HCT116 (cell line): ENCODE measurements around the gene DLX4. TPM values are rescaled to one million over a fixed set of nuclear protein-coding genes. Genes with fewer than 3 reads are reported as not detected.

Experiments used
- ATAC-seq: fragments of 200-7000 bp; cut with Tn5 transposase; 2 replicates; pipeline ENCODE4 v1.9.1; 2020; ENCODE audit warnings: mild to moderate bottlenecking, moderate library complexity
- BruUV-seq: library from RNA; stranded (reverse); fragments of 400-500 nt; replicated peaks from 2 replicates; lab custom pipeline; 2021; lab: Mats Ljungman, UMichigan
- CTCF ChIA-PET: fragments of 300-600 bp; sonication (Branson Sonifier 250); formaldehyde crosslinking; loops from one replicate; lab custom pipeline; 2021; ENCODE audit warnings: antibody characterized with exemption; lab: Charles Lee
- POLR2A ChIA-PET: fragments of 300-600, 350-600 bp; sonication (Branson Sonifier 250); formaldehyde crosslinking; loops from one replicate; lab custom pipeline; 2021; ENCODE audit warnings: antibody characterized with exemption; lab: Charles Lee
- RAD21 ChIA-PET, 2 experiments: fragments of 300-600 bp; sonication (Branson Sonifier 250); formaldehyde crosslinking; loops; one replicate each; lab custom pipeline; 2023; ENCODE audit warnings: low total read pairs in 2 of 2; ENCODE audit not compliant: uncharacterized antibody in 2 of 2, unreplicated experiment in 2 of 2, low non-redundant PET in 1 of 2; lab: Charles Lee
- DNase-seq: peaks from one replicate; pipeline ENCODE4 v3.0.0-alpha.2; 2010; ENCODE audit warnings: low read depth, low spot score
- H2AFZ ChIP-seq: fragments of 200-600 bp; shearing (Covaris generic), sonication (generic); 2 replicates; pipeline ENCODE4 v1.6.1; 2017; ENCODE audit warnings: low read depth, mixed run types, mixed read lengths, antibody characterized with exemption, low read length; ENCODE audit not compliant: poor library complexity, severe bottlenecking
- H3K27ac ChIP-seq: 2 replicates; pipeline ENCODE4 v1.5.1; 2012; ENCODE audit warnings: low read depth, low read length
- H3K27me3 ChIP-seq: fragments of 200-600 bp; sonication (generic); 2 replicates; pipeline ENCODE4 v1.6.1; 2016; ENCODE audit warnings: mixed run types, low read length, mixed read lengths; ENCODE audit not compliant: insufficient read depth
- H3K36me3 ChIP-seq, 2 experiments: fragments of 200-500 bp in 1 of 2; fragments of 200-600 bp in 1 of 2; sonication (Bioruptor generic) in 1 of 2; sonication (generic) in 1 of 2; 2 replicates each; pipeline versions ENCODE4 v1.5.1 to v1.6.1; 2014 to 2016; ENCODE audit warnings: low read length in 2 of 2, inconsistent platforms in 1 of 2, mixed read lengths in 1 of 2, mixed run types in 1 of 2; ENCODE audit not compliant: insufficient read depth in 2 of 2, control insufficient read depth in 1 of 2
- H3K4me1 ChIP-seq, 2 experiments: fragments of 200-600 bp in 1 of 2; sonication (generic) in 1 of 2; 2 replicates each; pipeline versions ENCODE4 v1.5.1 to v1.6.1; 2012 to 2017; ENCODE audit warnings: low read length in 2 of 2, inconsistent platforms in 1 of 2, mild to moderate bottlenecking in 1 of 2, mixed read lengths in 1 of 2, mixed run types in 1 of 2, moderate library complexity in 1 of 2; ENCODE audit not compliant: insufficient read depth in 2 of 2, control insufficient read depth in 1 of 2
- H3K4me2 ChIP-seq: fragments of 200-600 bp; sonication (generic); 2 replicates; pipeline ENCODE4 v1.6.1; 2017; ENCODE audit warnings: mixed run types, low read length, mixed read lengths
- H3K4me3 ChIP-seq, 2 experiments: fragments of 200-600 bp in 1 of 2; sonication (generic) in 1 of 2; replicated peaks in 1 of 2; 2 replicates each; pipeline ENCODE4 v1.5.1; 2011 to 2016; ENCODE audit warnings: low read length in 2 of 2, control low read depth in 1 of 2, low read depth in 1 of 2, mild to moderate bottlenecking in 1 of 2, mixed read lengths in 1 of 2, mixed run types in 1 of 2
- H3K79me2 ChIP-seq: fragments of 200-600 bp; sonication (generic); 2 replicates; pipeline ENCODE4 v1.6.1; 2017; ENCODE audit warnings: mild to moderate bottlenecking, mixed run types, low read length, moderate library complexity, mixed read lengths; ENCODE audit not compliant: insufficient read depth
- H3K9ac ChIP-seq: fragments of 200-600 bp; sonication (generic); 2 replicates; pipeline ENCODE4 v1.6.1; 2016; ENCODE audit warnings: low read length, mixed read lengths
- H3K9me2 ChIP-seq: fragments of 200-600 bp; sonication (generic), shearing (Covaris generic); 2 replicates; pipeline ENCODE4 v1.6.1; 2017; ENCODE audit warnings: mixed run types, mild to moderate bottlenecking, moderate library complexity; ENCODE audit not compliant: insufficient read depth
- H3K9me3 ChIP-seq, 2 experiments: fragments of 200-500 bp in 1 of 2; fragments of 200-600 bp in 1 of 2; sonication (Bioruptor generic) in 1 of 2; sonication (generic) in 1 of 2; 2 replicates each; pipeline ENCODE4 v1.6.1; 2014 to 2017; ENCODE audit warnings: low read length in 2 of 2, mixed read lengths in 2 of 2, inconsistent platforms in 1 of 2, low read depth in 1 of 2, mild to moderate bottlenecking in 1 of 2, mixed run types in 1 of 2, moderate library complexity in 1 of 2; ENCODE audit not compliant: control insufficient read depth in 1 of 2, insufficient read depth in 1 of 2
- H4K20me1 ChIP-seq: fragments of 200-600 bp; sonication (generic), shearing (Covaris generic); 2 replicates; pipeline ENCODE4 v1.6.1; 2017; ENCODE audit warnings: mixed run types, mild to moderate bottlenecking, moderate library complexity; ENCODE audit not compliant: insufficient read depth
- ATF3 ChIP-seq: IDR thresholded peaks from 2 replicates; pipeline ENCODE4 v1.6.1; 2012
- CTCF ChIP-seq, 3 experiments: fragments of 200-600 bp in 1 of 3; sonication (generic) in 1 of 3; IDR thresholded peaks in 2 of 3; conservative IDR thresholded peaks in 1 of 3; 2 replicates each; pipeline ENCODE4 v1.5.1; 2012 to 2017; ENCODE audit warnings: low read depth in 2 of 3, low read length in 2 of 3, antibody characterized with exemption in 1 of 3, borderline replicate concordance in 1 of 3, control low read depth in 1 of 3, mild to moderate bottlenecking in 1 of 3, mixed read lengths in 1 of 3, mixed run types in 1 of 3, moderate library complexity in 1 of 3; ENCODE audit not compliant: insufficient read depth in 1 of 3
- ELF1 ChIP-seq: IDR thresholded peaks from 2 replicates; pipeline ENCODE4 v1.6.1; 2012; ENCODE audit warnings: low read depth, borderline replicate concordance
- EZH2 ChIP-seq: fragments of 200-600 bp; sonication (generic); IDR thresholded peaks from 2 replicates; pipeline ENCODE4 v1.6.1; 2017; ENCODE audit warnings: antibody characterized with exemption, mixed run types
- EZH2phosphoT487 ChIP-seq: fragments of 200-600 bp; IDR thresholded peaks from 2 replicates; pipeline ENCODE4 v1.6.1; 2018; ENCODE audit warnings: antibody characterized with exemption, borderline replicate concordance
- FOSL1 ChIP-seq: IDR thresholded peaks from 2 replicates; pipeline ENCODE4 v1.6.1; 2012; ENCODE audit warnings: low read depth
- JUND ChIP-seq: IDR thresholded peaks from 2 replicates; pipeline ENCODE4 v1.6.1; 2012
- POLR2AphosphoS5 ChIP-seq: IDR thresholded peaks from 2 replicates; pipeline ENCODE4 v1.6.1; 2011; ENCODE audit warnings: mild to moderate bottlenecking, low read depth, low read length, moderate library complexity
- RAD21 ChIP-seq: IDR thresholded peaks from 2 replicates; pipeline ENCODE4 v1.6.1; 2012; ENCODE audit warnings: low read depth, mild to moderate bottlenecking
- REST ChIP-seq: IDR thresholded peaks from 2 replicates; pipeline ENCODE4 v1.6.1; 2012; ENCODE audit warnings: low read depth
- SP1 ChIP-seq: IDR thresholded peaks from 2 replicates; pipeline ENCODE4 v1.6.1; 2012; ENCODE audit warnings: low read depth
- SRF ChIP-seq: IDR thresholded peaks from 2 replicates; pipeline ENCODE4 v1.6.1; 2012; ENCODE audit warnings: low read depth
- TCF7L2 ChIP-seq: IDR thresholded peaks from 2 replicates; pipeline ENCODE4 v1.7.0; 2011; ENCODE audit warnings: borderline replicate concordance, inconsistent platforms; ENCODE audit not compliant: insufficient read depth, insufficient read length; ENCODE audit errors: extremely low read depth
- YY1 ChIP-seq: IDR thresholded peaks from 2 replicates; pipeline ENCODE4 v1.6.1; 2011; ENCODE audit warnings: low read length, low read depth, moderate library complexity, mild to moderate bottlenecking; ENCODE audit not compliant: insufficient replicate concordance; ENCODE audit errors: extremely low read depth
- ZBTB33 ChIP-seq: IDR thresholded peaks from 2 replicates; pipeline ENCODE4 v1.6.1; 2011; ENCODE audit warnings: mild to moderate bottlenecking, low read length, moderate library complexity; ENCODE audit not compliant: insufficient replicate concordance; ENCODE audit errors: extremely low read depth
- ZFX ChIP-seq: fragments of 450-650 bp; IDR thresholded peaks from 2 replicates; pipeline ENCODE4 v1.6.1; 2017
- ZNF274 ChIP-seq: fragments of 200-500 bp; sonication (Bioruptor generic); IDR thresholded peaks from 2 replicates; pipeline ENCODE4 v1.6.1; 2014; ENCODE audit warnings: mild to moderate bottlenecking, low read depth, low read length, inconsistent platforms
- intact Hi-C: fragments of 100-400 bp; cut with micrococcal nuclease; formaldehyde crosslinking; loops from 2 replicates; pipeline ENCODE4 v1.10.0; 2022
- total RNA-seq: library from RNA; stranded (reverse); gene quantifications from one replicate; pipeline ENCODE4 v1.2.1, GENCODE V29; 2021; ENCODE audit not compliant: unreplicated experiment

Gene DLX4
- total RNA-seq, 1 experiment from 2014 or later = 14.0 TPM

- H3K36me3 ChIP-seq = no peaks in the 10 kb centered on the region
- DNase-seq = no peak
- no peak overlapping the region for H3K27ac ChIP-seq
- H3K9me2 ChIP-seq = no peaks in the 10 kb centered on the region
- no peak overlapping the region for H3K4me3 ChIP-seq
- peaks cover 0 to under 1% of the 10 kb centered on the region in 2 experiments; a peak in 3 of 4 replicates for H3K4me1 ChIP-seq
- ChIA-PET CTCF (interaction anchor here (0.8 to 1.1 kb wide), 2 partner anchors 11 to 35 kb away, joined by 3 read pairs; partner anchors contain the start of gene ITGA3), POLR2A (no interaction called here), RAD21 (no interaction called here)
- H3K79me2 ChIP-seq = no peaks in the 10 kb centered on the region
- H3K9ac ChIP-seq = no peak overlapping the region
- TF ChIP-seq SP1 = no peak
- TF ChIP-seq JUND = no peak
- TF ChIP-seq REST = no peak
- TF ChIP-seq ELF1 = no peak
- no peak for TF ChIP-seq ZFX
- no peak for TF ChIP-seq TCF7L2
- no peak for TF ChIP-seq FOSL1
- TF ChIP-seq ZBTB33 = no peak
- TF ChIP-seq SRF = no peak
- no peak for TF ChIP-seq ZNF274
- TF ChIP-seq CTCF (IDR thresholded peaks at IDR 0.05 in 2 of 3, conservative IDR thresholded peaks at IDR 0.05 in 1 of 3; ENCODE audit: borderline replicate concordance in 1 of 3, insufficient read depth in 1 of 3, low read depth in 2 of 3, low read length in 2 of 3) = no peak
- no peak for TF ChIP-seq POLR2AphosphoS5
- no peak for TF ChIP-seq EZH2phosphoT487
- no peak for TF ChIP-seq EZH2
- no peak for TF ChIP-seq ATF3
- TF ChIP-seq YY1 = no peak
- no peak for TF ChIP-seq RAD21
- peaks cover 0 to 16% of the 10 kb centered on the region in 2 experiments; a peak in 2 of 4 replicates for H3K9me3 ChIP-seq
- H2AFZ ChIP-seq = no peak overlapping the region
- no peak for ATAC-seq
- H3K27me3 ChIP-seq = no peaks in the 10 kb centered on the region
- no peaks in the 10 kb centered on the region for H4K20me1 ChIP-seq
- no TSS peak for BruUV-seq
- H3K4me2 ChIP-seq = no peak overlapping the region
- intact Hi-C loops = no loop called here
These were observed 52.0 kb downstream of the DLX4 start for GRCh38 chr17:50020841-50021599.
